Hepatic stellate cell (primary cell): ENCODE data around the gene SBF1.
"Not testable (repeated sequence)": the region's sequence is repeated elsewhere in the genome, so short reads cannot be mapped to it uniquely, and the experiment has no call there.

Source experiments
- DNase-seq: peaks from one replicate; pipeline ENCODE4 v3.0.0; 2011; ENCODE audit warnings: low spot score

Gene SBF1

GRCh38 chr22:50474710-50475651 is at the start of gene SBF1:
SBF1 (minus strand) TSS chr22:50475035; CDS start chr22:50474840, 195 bp downstream.
- peak; percentile 100 for DNase-seq

GRCh38 chr22:50523806-50524675 is 49.2 kb upstream of the SBF1 start:
- no peak for DNase-seq

- DNase-seq = no peak
These were observed 48.6 kb upstream of the SBF1 start for GRCh38 chr22:50523458-50523805.

- DNase-seq = no peak
These were observed 48.1 kb upstream of the SBF1 start for GRCh38 chr22:50522806-50523438.

GRCh38 chr22:50522208-50522805 is 47.5 kb upstream of the SBF1 start:
- no peak for DNase-seq

DNA sequence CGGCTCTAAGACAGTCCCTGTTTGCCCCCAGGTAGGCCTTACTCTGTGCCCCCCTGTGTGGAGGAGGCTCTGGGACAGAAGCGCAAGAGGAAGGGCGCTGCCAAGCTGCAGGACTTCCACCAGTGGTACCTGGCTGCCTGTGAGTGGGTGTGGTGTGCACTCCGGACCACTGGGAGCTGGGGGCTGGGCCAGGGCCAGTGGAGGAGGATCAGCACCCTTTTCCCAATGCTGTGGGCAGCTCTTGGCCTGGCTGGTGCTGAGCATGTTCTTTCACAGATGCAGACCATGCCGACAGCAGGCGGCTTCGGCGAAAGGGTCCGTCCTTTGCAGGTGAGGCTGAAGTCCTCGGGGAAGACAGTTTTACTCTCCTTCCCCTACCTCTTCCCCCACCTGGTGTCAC is 46.9 kb upstream of the SBF1 start:
- no peak for DNase-seq

DNA sequence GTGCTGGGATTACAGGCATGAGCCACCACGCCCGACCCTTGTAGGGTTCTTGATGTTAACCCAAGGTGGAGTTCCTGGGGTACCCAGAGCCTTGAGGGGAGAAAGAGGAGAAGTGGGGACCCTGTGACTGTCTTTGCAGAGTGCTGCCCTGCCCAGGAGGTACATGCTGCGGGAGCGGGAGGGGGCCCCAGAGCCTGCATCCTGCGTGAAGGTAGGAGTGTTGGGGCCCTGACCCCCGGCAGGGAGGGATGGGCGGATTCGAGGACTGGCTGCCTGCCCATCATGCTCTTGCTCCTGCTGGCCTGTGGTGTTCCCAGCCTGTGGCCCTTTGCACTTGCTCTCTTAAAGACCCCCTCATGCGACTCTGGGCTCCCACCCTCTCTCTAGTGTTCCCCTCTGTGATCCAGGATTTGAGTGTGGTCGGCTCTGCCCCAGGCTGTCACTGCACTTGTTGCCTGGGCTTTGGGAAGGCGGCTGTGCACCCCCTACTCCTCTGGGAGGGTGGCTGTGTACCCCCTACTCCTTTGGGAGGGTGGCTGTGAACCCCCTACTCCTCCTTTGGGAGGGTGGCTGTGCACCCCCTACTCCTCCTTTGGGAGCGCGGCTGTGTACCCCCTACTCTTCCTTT is 46.1 kb upstream of the SBF1 start:
- DNase-seq = no peak

- not testable (repeated sequence) for DNase-seq
These were observed 45.3 kb upstream of the SBF1 start for GRCh38 chr22:50520184-50520583.

DNA sequence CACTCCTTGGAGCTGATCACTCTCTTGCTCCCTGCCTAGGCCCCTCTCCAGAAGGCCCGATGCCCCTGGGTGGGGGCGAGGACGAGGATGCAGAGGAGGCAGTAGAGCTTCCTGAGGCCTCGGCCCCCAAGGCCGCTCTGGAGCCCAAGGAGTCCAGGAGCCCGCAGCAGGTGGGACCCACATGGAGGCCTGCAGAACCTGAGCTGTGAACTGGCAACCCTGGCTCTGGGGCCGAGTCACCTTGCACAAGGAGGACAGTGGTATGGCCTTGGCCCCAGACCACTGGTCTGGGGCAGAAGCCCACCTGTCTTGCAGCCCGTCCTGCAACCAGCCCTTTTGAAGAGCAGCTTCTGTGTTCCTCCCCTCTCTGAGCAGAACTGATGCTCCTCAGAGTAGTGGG is 44.3 kb upstream of the SBF1 start:
- DNase-seq = no peak

- no peak for DNase-seq
These were observed 43.8 kb upstream of the SBF1 start for GRCh38 chr22:50518606-50519005.

- DNase-seq = no peak
These were observed 42.8 kb upstream of the SBF1 start for GRCh38 chr22:50517495-50518260.

DNA sequence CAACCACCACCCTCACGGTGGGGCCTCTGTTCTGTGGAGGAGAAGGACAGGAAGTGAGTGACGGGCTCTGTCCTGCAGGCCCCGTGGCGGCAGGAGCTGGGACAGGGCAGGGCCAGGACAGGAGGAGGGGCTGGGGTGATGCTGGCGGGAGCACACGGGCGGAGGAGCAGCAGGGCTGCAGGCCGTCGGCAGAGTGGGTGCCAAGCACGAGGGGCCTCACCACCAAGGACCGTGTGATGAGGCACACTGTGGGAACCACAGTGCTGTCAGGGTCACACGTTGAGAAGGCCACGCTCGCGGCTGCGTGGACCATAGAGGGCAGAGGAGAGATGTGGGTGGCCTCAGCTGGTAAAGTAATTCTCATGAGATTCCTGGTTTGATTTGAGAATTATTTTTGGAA is 42.1 kb upstream of the SBF1 start:
- DNase-seq = no peak

GRCh38 chr22:50516068-50516467 is 41.2 kb upstream of the SBF1 start:
- no peak for DNase-seq

GRCh38 chr22:50513175-50513574 is 38.3 kb upstream of the SBF1 start:
- DNase-seq = no peak

DNA sequence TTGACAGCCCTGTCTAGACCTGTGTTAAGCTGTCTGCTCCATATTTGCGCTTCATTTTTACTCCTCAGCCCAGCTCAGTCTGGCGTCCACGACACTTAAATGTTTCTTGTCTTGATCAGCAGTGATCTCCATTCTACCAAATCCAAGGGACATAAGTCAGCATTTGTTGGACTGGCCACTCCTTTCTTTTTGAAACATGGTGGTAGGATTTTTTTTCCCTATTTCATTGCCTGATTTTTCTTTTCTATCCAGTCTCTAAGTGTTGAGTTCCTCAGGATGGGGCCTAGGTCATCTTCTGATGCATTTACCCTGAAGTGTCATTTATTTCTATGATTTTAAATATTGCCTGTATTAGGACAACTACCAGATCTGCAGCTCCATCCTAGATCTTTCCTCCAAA is 34.1 kb upstream of the SBF1 start:
- DNase-seq = no peak

GRCh38 chr22:50507991-50508884 is 33.4 kb upstream of the SBF1 start, which contains the start of gene NCAPH2:
NCAPH2 (plus strand) TSS chr22:50508224; CDS start chr22:50508338, 114 bp downstream.
- peak; percentile 100 for DNase-seq

- peak; percentile 94 for DNase-seq
These were observed 32.7 kb upstream of the SBF1 start, which contains the start of gene LMF2 for GRCh38 chr22:50507421-50507990. LMF2 (minus strand) TSS chr22:50507702; CDS start chr22:50507675, 27 bp downstream.

DNA sequence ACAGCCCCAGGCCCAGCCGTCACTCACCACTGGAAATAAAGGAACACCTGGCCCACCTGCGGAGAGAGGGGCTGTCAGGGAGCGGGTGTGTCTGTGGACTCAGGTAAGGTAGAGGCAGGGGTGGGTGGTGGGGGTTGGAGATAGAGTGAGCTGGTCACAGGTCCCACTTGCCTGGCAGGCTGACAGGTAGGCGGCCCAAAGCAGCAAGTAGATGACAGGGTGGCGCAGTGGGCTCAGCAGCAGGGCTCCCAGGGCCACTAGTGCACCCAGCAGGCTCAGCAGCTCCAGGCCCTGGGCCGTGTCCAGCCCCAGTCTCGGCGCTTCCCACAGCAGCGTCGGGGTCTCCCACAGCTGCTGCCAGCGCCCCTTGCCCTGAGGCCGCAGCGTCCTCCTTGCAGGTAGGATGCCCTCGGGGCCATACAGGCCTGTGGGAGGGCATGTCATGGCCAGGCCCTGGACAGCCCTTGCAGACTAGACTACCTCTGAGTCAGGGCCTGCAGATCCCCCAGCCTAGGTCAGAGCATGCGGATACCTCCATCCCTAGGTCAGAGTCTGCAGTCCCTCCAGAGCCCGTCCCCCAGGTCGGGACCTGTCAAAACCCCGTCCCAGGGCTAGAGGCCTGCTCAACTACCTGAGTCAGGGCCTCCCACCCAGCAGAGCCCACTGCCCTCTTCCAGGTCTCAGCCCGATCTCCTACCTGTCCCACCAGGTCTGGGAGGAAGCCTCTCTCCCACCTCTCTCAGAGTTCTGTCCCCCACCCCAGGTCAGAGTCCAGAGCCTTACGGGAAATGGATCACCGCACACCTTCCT is 32.0 kb upstream of the SBF1 start:
- DNase-seq = no peak
